HT1080 (cell line): Measurements from ENCODE around the gene DNM2. TPM values are rescaled to one million over a fixed set of nuclear protein-coding genes. Genes with fewer than 3 reads are reported as not detected.

Experiments
- small RNA-seq: library from RNA; depleted of rRNA; stranded (forward); fragments of <200 nt; gene quantifications from one replicate; pipeline ENCODE3, GENCODE V24; 2014
- total RNA-seq: library from RNA; depleted of rRNA; stranded (reverse); fragments of >200 nt; shearing (Covaris generic); gene quantifications from 2 replicates; pipeline ENCODE4 v1.2.3, GENCODE V29; 2014; rRNA removed

Gene DNM2
- total RNA-seq, 1 experiment from 2014 or later: 68.0 TPM

Small RNA genes lying within 50 kb of the gene (small RNA-seq; reads per million reads assigned to genes)
- gene MIR199A1 (0.07 reads per million), gene MIR4748 (not detected), gene MIR638 (not detected), gene MIR6793 (not detected)

Other genes with a start within 250 kb of the DNM2 start
- 72.1 and 76.0 TPM in 2 replicates for gene KEAP1, start 214.7 kb upstream of the DNM2 start, total RNA-seq
- 1.2 and 1.8 TPM in 2 replicates for gene S1PR5, start 200.6 kb upstream of the DNM2 start, total RNA-seq
- 31.8 and 36.8 TPM in 2 replicates for gene ATG4D, start 174.2 kb upstream of the DNM2 start, total RNA-seq
- 33.9 and 56.1 TPM in 2 replicates for gene KRI1, start 152.1 kb upstream of the DNM2 start, total RNA-seq
- 6.3 and 14.5 TPM in 2 replicates for gene CDKN2D, start 149.1 kb upstream of the DNM2 start, total RNA-seq
- gene AP1M2, start 130.8 kb upstream of the DNM2 start, total RNA-seq: 5.8 and 8.6 TPM in 2 replicates
- 1.6 and 1.8 TPM in 2 replicates for gene SLC44A2, start 92.5 kb upstream of the DNM2 start, total RNA-seq
- gene ILF3, start 63.7 kb upstream of the DNM2 start, total RNA-seq: 169 and 184 TPM in 2 replicates
- 41.2 and 42.2 TPM in 2 replicates for gene QTRT1, start 16.6 kb upstream of the DNM2 start, total RNA-seq
- 49.2 and 55.8 TPM in 2 replicates for gene TMED1, start 118.1 kb downstream of the DNM2 start, total RNA-seq
- not detected in 2 replicates for gene C19orf38, start 130.3 kb downstream of the DNM2 start, total RNA-seq
- gene CARM1, start 153.5 kb downstream of the DNM2 start, total RNA-seq: 33.8 and 47.1 TPM in 2 replicates
- 62.6 and 65.3 TPM in 2 replicates for gene YIPF2, start 210.6 kb downstream of the DNM2 start, total RNA-seq
- gene TIMM29, start 210.7 kb downstream of the DNM2 start, total RNA-seq: 32.1 and 35.2 TPM in 2 replicates
- 96.3 and 106 TPM in 2 replicates for gene SMARCA4, start 243.0 kb downstream of the DNM2 start, total RNA-seq